ENCODE results near the gene ASPSCR1. TPM values are rescaled to one million over a fixed set of nuclear protein-coding genes. Genes with fewer than 3 reads are reported as not detected.

The ASPSCR1 gene
- total RNA-seq, 1 experiment from 2014 or later = 51.0 TPM

DNA sequence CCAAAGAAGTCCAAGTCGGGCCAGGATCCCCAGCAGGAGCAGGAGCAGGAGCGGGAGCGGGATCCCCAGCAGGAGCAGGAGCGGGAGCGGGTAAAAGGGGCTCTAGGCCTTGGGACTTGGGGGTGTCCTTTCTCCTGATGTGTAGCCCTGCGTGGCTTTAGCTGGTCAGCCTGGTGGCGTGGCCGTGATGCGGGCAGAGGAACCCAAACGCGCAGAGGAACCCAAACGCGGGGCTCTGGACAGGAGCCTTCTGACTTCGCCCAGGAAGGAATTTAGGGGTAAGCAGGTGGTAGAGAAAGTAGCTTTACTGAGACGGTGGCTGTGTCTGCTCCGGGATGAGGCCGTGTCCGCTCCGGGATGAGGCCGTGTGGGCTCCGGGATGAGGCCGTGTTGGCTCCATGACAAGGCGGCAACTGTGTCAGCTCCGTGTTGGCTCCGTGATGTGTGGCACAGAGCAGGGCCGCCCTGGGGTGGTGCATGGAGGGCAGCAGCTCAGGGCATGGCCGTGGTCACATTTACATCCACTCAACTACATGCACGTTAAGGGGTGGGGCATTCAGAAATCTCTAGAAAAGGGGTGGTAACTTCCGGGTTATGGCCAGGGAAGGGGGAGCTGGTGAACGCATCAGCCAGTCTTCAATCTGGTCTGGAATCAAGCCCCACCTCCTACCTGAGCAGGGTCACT is 19.5 kb downstream of the ASPSCR1 start:
- Histone ChIP-seq H3K36me3 (ENCODE audit: control insufficient read depth in 1 of 2, insufficient read depth in 2 of 2, low read length in 2 of 2) (no peaks in the 10 kb centered on the region; a peak in 1 of 4 replicates), H3K4me3 (replicated peaks in 1 of 2; ENCODE audit: low read depth in 1 of 2, low read length in 2 of 2) (no peak overlapping the region), H3K4me2 (ENCODE audit: low read length) (no peak overlapping the region), H4K20me1 (ENCODE audit: insufficient read depth) (no peaks in the 10 kb centered on the region), H2AFZ (ENCODE audit: low read depth, low read length, poor library complexity, severe bottlenecking) (no peak overlapping the region), H3K9me3 (ENCODE audit: control insufficient read depth in 1 of 2, insufficient read depth in 1 of 2, low read depth in 1 of 2, low read length in 2 of 2) (no peaks in the 10 kb centered on the region), H3K27me3 (ENCODE audit: insufficient read depth, low read length) (no peaks in the 10 kb centered on the region), H3K27ac (ENCODE audit: low read depth, low read length) (no peak overlapping the region; the same call in 1 of the 2 replicates), H3K79me2 (ENCODE audit: insufficient read depth, low read length) (no peaks in the 10 kb centered on the region), H3K9ac (ENCODE audit: low read length) (no peak overlapping the region), H3K4me1 (ENCODE audit: control insufficient read depth in 1 of 2, insufficient read depth in 2 of 2, low read length in 2 of 2) (peaks cover 17 to 24% of the 10 kb centered on the region in 2 experiments), H3K9me2 (ENCODE audit: insufficient read depth) (no peaks in the 10 kb centered on the region)
- intact Hi-C loops (cut with micrococcal nuclease) = no loop called here
- no TSS peak for BruUV-seq (replicated peaks)
- ChIA-PET RAD21 (ENCODE audit: low non-redundant PET in 1 of 2, low total read pairs in 2 of 2, uncharacterized antibody in 2 of 2, unreplicated experiment in 2 of 2) (no interaction called here), CTCF (interaction anchor here (1.1 kb wide), 2 partner anchors 34 to 41 kb away, joined by 3 read pairs; partner anchors contain the start of gene DCXR), POLR2A (no interaction called here)
- ATAC-seq (no peak), DNase-seq (ENCODE audit: low read depth, low spot score) (no peak)
- TF ChIP-seq EGR1 (IDR thresholded peaks at IDR 0.05; ENCODE audit: low read depth) (no peak), RAD21 (IDR thresholded peaks at IDR 0.05; ENCODE audit: low read depth) (no peak), CEBPB (IDR thresholded peaks at IDR 0.05; ENCODE audit: low read depth) (no peak), EZH2phosphoT487 (IDR thresholded peaks at IDR 0.05; ENCODE audit: borderline replicate concordance) (no peak), SIN3A (IDR thresholded peaks at IDR 0.05; ENCODE audit: low read depth) (no peak), YY1 (IDR thresholded peaks at IDR 0.05; ENCODE audit: extremely low read depth, insufficient replicate concordance, low read depth, low read length) (no peak), SP1 (IDR thresholded peaks at IDR 0.05; ENCODE audit: low read depth) (no peak), EZH2 (IDR thresholded peaks at IDR 0.05) (no peak), POLR2AphosphoS5 (IDR thresholded peaks at IDR 0.05; ENCODE audit: low read depth, low read length) (no peak), TCF7L2 (IDR thresholded peaks at IDR 0.05; ENCODE audit: borderline replicate concordance, extremely low read depth, insufficient read depth, insufficient read length) (no peak), ZFX (IDR thresholded peaks at IDR 0.05) (no peak), ELF1 (IDR thresholded peaks at IDR 0.05; ENCODE audit: borderline replicate concordance, low read depth) (no peak), MAX (IDR thresholded peaks at IDR 0.05) (no peak)
- TF ChIP-seq, protein P1, sequence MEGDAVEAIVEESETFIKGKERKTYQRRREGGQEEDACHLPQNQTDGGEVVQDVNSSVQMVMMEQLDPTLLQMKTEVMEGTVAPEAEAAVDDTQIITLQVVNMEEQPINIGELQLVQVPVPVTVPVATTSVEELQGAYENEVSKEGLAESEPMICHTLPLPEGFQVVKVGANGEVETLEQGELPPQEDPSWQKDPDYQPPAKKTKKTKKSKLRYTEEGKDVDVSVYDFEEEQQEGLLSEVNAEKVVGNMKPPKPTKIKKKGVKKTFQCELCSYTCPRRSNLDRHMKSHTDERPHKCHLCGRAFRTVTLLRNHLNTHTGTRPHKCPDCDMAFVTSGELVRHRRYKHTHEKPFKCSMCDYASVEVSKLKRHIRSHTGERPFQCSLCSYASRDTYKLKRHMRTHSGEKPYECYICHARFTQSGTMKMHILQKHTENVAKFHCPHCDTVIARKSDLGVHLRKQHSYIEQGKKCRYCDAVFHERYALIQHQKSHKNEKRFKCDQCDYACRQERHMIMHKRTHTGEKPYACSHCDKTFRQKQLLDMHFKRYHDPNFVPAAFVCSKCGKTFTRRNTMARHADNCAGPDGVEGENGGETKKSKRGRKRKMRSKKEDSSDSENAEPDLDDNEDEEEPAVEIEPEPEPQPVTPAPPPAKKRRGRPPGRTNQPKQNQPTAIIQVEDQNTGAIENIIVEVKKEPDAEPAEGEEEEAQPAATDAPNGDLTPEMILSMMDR (IDR thresholded peaks at IDR 0.05 in 2 of 3, conservative IDR thresholded peaks at IDR 0.05 in 1 of 3; ENCODE audit: borderline replicate concordance in 1 of 3, insufficient read depth in 1 of 3, low read depth in 2 of 3, low read length in 2 of 3) = no peak

Measured in HCT116 (cell line).